ENCODE measurements around the gene LRCH4. TPM values are rescaled to one million over a fixed set of nuclear protein-coding genes. Genes with fewer than 3 reads are reported as not detected.

The LRCH4 gene
- polyA plus RNA-seq, 1 experiment = 20.0 TPM

DNA sequence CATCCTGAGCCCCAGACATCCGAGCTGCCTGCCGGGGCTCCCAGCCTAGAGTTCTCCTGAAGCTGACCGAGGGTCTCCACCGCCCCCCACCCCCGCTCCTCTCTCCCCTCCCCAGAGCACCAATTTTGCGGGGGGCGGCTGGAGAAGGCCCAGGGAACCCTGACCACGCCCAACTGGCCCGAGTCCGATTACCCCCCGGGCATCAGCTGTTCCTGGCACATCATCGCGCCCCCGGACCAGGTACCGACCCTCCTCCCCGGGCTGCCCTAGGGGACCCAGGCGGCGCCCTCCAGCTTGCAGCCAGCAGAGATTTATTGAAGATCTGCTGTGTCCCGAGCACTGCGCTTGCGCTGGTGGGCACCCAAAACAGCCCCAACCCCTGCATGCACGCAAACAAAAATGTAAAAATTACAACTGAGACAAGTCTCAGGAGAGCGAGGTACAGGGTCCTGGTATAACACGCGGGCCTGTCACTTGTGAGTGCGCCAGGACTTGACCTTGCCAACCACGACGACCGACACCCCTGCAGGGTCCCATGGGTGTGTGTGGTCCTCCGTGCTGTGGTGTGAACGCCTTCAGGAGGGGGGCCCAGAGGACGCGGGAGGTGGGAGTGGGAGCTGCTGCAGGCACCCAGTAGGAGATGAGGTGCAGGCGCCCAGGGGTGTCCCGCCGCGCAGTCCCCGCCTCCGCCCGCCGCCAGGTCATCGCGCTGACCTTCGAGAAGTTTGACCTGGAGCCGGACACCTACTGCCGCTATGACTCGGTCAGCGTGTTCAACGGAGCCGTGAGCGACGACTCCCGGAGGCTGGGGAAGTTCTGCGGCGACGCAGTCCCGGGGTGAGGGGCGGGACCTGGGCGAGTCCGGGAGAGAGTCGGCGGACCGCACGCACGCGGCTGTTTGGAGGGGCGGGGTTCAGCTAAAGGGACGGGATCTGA lies 19.3 kb upstream of the LRCH4 start:
- Histone ChIP-seq H3K36me3 (ENCODE audit: control insufficient read depth, insufficient read depth, low read length) (peaks cover 21% of the 10 kb centered on the region), H3K4me3 (ENCODE audit: low read depth, low read length) (peak overlapping the region; percentile 46), H3K27me3 (ENCODE audit: control insufficient read depth, insufficient read depth, low read length) (no peaks in the 10 kb centered on the region)
- TF ChIP-seq, protein P1, sequence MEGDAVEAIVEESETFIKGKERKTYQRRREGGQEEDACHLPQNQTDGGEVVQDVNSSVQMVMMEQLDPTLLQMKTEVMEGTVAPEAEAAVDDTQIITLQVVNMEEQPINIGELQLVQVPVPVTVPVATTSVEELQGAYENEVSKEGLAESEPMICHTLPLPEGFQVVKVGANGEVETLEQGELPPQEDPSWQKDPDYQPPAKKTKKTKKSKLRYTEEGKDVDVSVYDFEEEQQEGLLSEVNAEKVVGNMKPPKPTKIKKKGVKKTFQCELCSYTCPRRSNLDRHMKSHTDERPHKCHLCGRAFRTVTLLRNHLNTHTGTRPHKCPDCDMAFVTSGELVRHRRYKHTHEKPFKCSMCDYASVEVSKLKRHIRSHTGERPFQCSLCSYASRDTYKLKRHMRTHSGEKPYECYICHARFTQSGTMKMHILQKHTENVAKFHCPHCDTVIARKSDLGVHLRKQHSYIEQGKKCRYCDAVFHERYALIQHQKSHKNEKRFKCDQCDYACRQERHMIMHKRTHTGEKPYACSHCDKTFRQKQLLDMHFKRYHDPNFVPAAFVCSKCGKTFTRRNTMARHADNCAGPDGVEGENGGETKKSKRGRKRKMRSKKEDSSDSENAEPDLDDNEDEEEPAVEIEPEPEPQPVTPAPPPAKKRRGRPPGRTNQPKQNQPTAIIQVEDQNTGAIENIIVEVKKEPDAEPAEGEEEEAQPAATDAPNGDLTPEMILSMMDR (IDR thresholded peaks at IDR 0.05; ENCODE audit: insufficient read depth, low read depth, low read length) = no peak
- CTCF ChIA-PET = interaction anchor here (0.5 to 2.0 kb wide), 5 partner anchors 41 to 1802 kb away, joined by 3 to 12 read pairs (median 3); partner anchors contain the start of gene POP7
- POLR2A ChIA-PET = interaction anchor here (0.5 kb wide), 1 partner anchor 101 kb away, joined by 3 read pairs; the partner anchor contains the start of gene POP7
- DNase-seq (ENCODE audit: low read depth) = no peak

- ChIA-PET CTCF (interaction anchor here (0.9 to 2.4 kb wide), 6 partner anchors 18 to 248 kb away, joined by 4 to 12 read pairs (median 7); partner anchors contain the start of genes FBXO24, LRCH4 and SLC12A9), POLR2A (interaction anchor here (1.1 kb wide), 1 partner anchor 34 kb away, joined by 3 read pairs; no protein-coding TSS in a partner anchor)
- TF ChIP-seq, protein P1 (IDR thresholded peaks at IDR 0.05; ENCODE audit: insufficient read depth, low read depth, low read length) = peak; percentile 64
- DNase-seq (ENCODE audit: low read depth) = no peak
- Histone ChIP-seq H3K4me3 (ENCODE audit: low read depth, low read length) (peak overlapping the region; percentile 46), H3K27me3 (ENCODE audit: control insufficient read depth, insufficient read depth, low read length) (no peaks in the 10 kb centered on the region), H3K36me3 (ENCODE audit: control insufficient read depth, insufficient read depth, low read length) (peaks cover 21% of the 10 kb centered on the region)
These were observed 18.4 kb upstream of the LRCH4 start for GRCh38 chr7:100604028-100604975.

- peak overlapping the region; percentile 46 for H3K4me3 ChIP-seq (ENCODE audit: low read depth, low read length)
- ChIA-PET CTCF (interaction anchor here (0.9 to 2.4 kb wide), 5 partner anchors 17 to 249 kb away, joined by 4 to 11 read pairs (median 5); partner anchors contain the start of genes FBXO24, LRCH4 and SLC12A9), POLR2A (interaction anchor here (1.1 kb wide), 1 partner anchor 35 kb away, joined by 3 read pairs; no protein-coding TSS in a partner anchor)
- H3K27me3 ChIP-seq (ENCODE audit: control insufficient read depth, insufficient read depth, low read length) = no peaks in the 10 kb centered on the region
- no peak for DNase-seq (ENCODE audit: low read depth)
- peaks cover 21% of the 10 kb centered on the region for H3K36me3 ChIP-seq (ENCODE audit: control insufficient read depth, insufficient read depth, low read length)
- TF ChIP-seq, protein P1 (IDR thresholded peaks at IDR 0.05; ENCODE audit: insufficient read depth, low read depth, low read length) = no peak
These were observed 17.7 kb upstream of the LRCH4 start for GRCh38 chr7:100603726-100604027.

GRCh38 chr7:100602889-100603725 lies 17.2 kb upstream of the LRCH4 start:
- ChIA-PET POLR2A (interaction anchor here (0.6 to 2.4 kb wide), 6 partner anchors 9 to 35 kb away, joined by 3 to 8 read pairs (median 6); partner anchors contain the start of genes FBXO24, LRCH4 and MOSPD3), CTCF (interaction anchor here (0.8 to 2.4 kb wide), 8 partner anchors 17 to 249 kb away, joined by 3 to 11 read pairs (median 4); partner anchors contain the start of genes FBXO24, LRCH4 and SLC12A9)
- TF ChIP-seq, protein P1 (IDR thresholded peaks at IDR 0.05; ENCODE audit: insufficient read depth, low read depth, low read length) = no peak
- H3K36me3 ChIP-seq (ENCODE audit: control insufficient read depth, insufficient read depth, low read length) = peaks cover 20% of the 10 kb centered on the region
- DNase-seq (ENCODE audit: low read depth) = peak; percentile 44
- peak overlapping the region; percentile 46 for H3K4me3 ChIP-seq (ENCODE audit: low read depth, low read length)
- no peaks in the 10 kb centered on the region for H3K27me3 ChIP-seq (ENCODE audit: control insufficient read depth, insufficient read depth, low read length)

Data from BJ (cell line).